NCI-H69 (cell line): Measurements from ENCODE around the gene TAS2R30.
"Not testable (repeated sequence)": the region's sequence is repeated elsewhere in the genome, so short reads cannot be mapped to it uniquely, and the experiment has no call there.

Source experiments
- DNase-seq: peaks from one replicate; lab custom pipeline; 2025; lab: John Stamatoyannopoulos, UW

Gene TAS2R30

GRCh38 chr12:11114130-11114529, 20.3 kb downstream of the TAS2R30 start:
- DNase-seq: not testable (repeated sequence)

GRCh38 chr12:11111213-11111612, 23.2 kb downstream of the TAS2R30 start:
- not testable (repeated sequence) for DNase-seq

- no peak for DNase-seq
Measured at GRCh38 chr12:11108862-11109261, 25.6 kb downstream of the TAS2R30 start.

DNA sequence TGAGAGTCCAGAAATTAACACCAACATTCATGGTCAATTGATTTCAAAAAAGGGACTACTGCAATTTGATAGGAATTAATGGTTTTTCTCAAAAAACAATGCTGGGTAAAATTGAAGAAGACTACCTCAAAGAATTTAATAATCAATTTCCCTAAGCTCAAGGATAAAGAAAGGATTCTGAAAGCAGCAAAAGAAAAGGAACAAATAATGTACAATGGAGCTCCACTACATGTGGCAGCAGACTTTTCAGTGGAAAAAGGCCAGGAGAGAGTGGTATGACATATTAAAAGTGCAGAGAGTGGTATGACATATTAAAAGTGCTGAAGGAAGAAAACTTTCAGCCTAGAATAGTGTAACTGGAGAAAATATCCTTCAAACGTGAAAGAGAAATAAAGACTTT, 26.7 kb downstream of the TAS2R30 start:
- DNase-seq: no peak

GRCh38 chr12:11106288-11106687, 28.2 kb downstream of the TAS2R30 start:
- DNase-seq: no peak

GRCh38 chr12:11105546-11105945, 28.9 kb downstream of the TAS2R30 start:
- DNase-seq: no peak

GRCh38 chr12:11094910-11095309, 39.5 kb downstream of the TAS2R30 start:
- DNase-seq: not testable (repeated sequence)

GRCh38 chr12:11092128-11092527, 42.3 kb downstream of the TAS2R30 start, which contains the start of gene TAS2R43:
TAS2R43 (minus strand) TSS chr12:11092313; CDS start chr12:11092229, 84 bp downstream.
- DNase-seq: no peak

- DNase-seq: no peak
Measured at GRCh38 chr12:11089246-11089645, 45.2 kb downstream of the TAS2R30 start.

DNA sequence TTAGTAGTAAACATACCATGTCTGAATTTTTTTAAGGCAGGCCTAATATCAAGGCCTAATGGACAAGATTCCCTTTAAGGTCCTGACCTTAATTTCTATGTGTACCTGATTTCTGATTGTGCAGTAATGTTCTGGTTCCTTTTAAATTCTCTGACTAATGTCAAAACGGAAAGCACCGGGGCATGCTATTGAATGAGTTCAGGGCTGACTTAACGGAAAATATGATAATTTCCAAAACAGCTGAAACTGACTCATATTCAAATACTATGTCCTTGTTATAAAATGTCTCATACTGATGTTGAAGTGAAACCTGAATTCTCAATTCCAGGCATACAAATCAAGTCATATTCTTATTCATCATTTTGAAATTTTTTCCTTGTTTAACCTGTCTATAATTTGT, 49.0 kb downstream of the TAS2R30 start:
- no peak for DNase-seq
